GM10266 (cell line): ENCODE data around the gene MOK.
"Not testable (repeated sequence)": the region's sequence is repeated elsewhere in the genome, so short reads cannot be mapped to it uniquely, and the experiment has no call there.

Experiments used
- DNase-seq: peaks from one replicate; pipeline ENCODE4 v3.0.0; 2012; ENCODE audit errors: extremely low spot score
- CTCF ChIP-seq: IDR thresholded peaks from 2 replicates; pipeline ENCODE4 v1.5.1; 2012; ENCODE audit warnings: mild to moderate bottlenecking, low read depth; ENCODE audit not compliant: control insufficient read depth, insufficient read depth; ENCODE audit errors: missing control alignments

The MOK gene

GRCh38 chr14:102252834-102253801 lies 51.8 kb downstream of the MOK start:
- no peak for DNase-seq
- no peak for TF ChIP-seq CTCF

GRCh38 chr14:102251161-102251560 lies 53.8 kb downstream of the MOK start:
- DNase-seq, result no peak
- TF ChIP-seq CTCF, result no peak

GRCh38 chr14:102250636-102251035 lies 54.3 kb downstream of the MOK start:
- no peak for DNase-seq
- TF ChIP-seq CTCF, result no peak

- TF ChIP-seq CTCF, result no peak
- DNase-seq, result no peak
These were observed 55.0 kb downstream of the MOK start for GRCh38 chr14:102249981-102250380.

GRCh38 chr14:102249041-102249440 lies 55.9 kb downstream of the MOK start:
- no peak for TF ChIP-seq CTCF
- DNase-seq, result no peak

GRCh38 chr14:102248121-102248520 lies 56.8 kb downstream of the MOK start:
- DNase-seq, result no peak
- no peak for TF ChIP-seq CTCF

- DNase-seq, result no peak
- TF ChIP-seq CTCF, result no peak
These were observed 58.9 kb downstream of the MOK start for GRCh38 chr14:102246071-102246470.

- not testable (repeated sequence) for DNase-seq
These were observed 61.2 kb downstream of the MOK start for GRCh38 chr14:102243795-102244194.
